ENCODE results near the gene HLTF.

The HLTF gene

DNA sequence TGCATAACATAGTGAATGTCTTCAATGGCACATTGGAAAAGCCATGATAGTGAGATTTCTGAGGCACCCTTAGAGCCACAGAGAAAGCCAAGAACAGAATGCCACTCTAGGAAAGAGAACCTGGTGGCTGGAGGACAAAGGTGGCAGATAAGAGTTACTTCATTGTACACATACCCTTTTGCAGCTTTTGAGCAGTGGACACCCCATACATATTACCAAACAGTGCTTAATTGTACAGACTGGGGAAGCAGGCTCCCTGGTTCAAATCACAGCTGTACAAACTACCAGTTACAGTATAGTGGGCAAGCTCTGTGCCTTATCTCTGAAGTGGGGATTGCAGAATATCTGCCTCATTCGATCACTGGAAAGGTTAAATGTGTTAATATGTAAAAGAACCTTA lies 105.1 kb downstream of the HLTF start:
- CTCF ChIA-PET: interaction anchor here (1.5 kb wide), 1 partner anchor 16 kb away, joined by 3 read pairs; no protein-coding TSS in a partner anchor
- no peaks in the 10 kb centered on the region for H3K36me3 ChIP-seq (ENCODE audit: control insufficient read depth in 2 of 2, insufficient read depth in 1 of 2, low read length in 2 of 2)
- H3K4me1 ChIP-seq (ENCODE audit: control insufficient read depth, insufficient read depth, low read length): no peaks in the 10 kb centered on the region
- no peaks in the 10 kb centered on the region for H3K9me3 ChIP-seq (ENCODE audit: control insufficient read depth, insufficient read depth, low read depth, low read length)
- POLR2A ChIA-PET: no interaction called here
- no peak overlapping the region for H3K27ac ChIP-seq (ENCODE audit: extremely low read depth, low read depth, low read length)
- no peak overlapping the region for H3K4me3 ChIP-seq (ENCODE audit: low read depth, low read length)
- TF ChIP-seq ZNF175 (tag by site-specific recombination; IDR thresholded peaks at IDR 0.05) (no peak), ZNF777 (tag by site-specific recombination; IDR thresholded peaks at IDR 0.05; ENCODE audit: borderline replicate concordance) (no peak)
